Measurements from ENCODE around the gene DPRX. TPM values are rescaled to one million over a fixed set of nuclear protein-coding genes. Genes with fewer than 3 reads are reported as not detected.
A peak's percentile ranks its signal among the peaks of the same experiment; 100 is the strongest.

DPRX gene
- total RNA-seq, 1 donor, result not detected

- no peak for TF ChIP-seq CTCF (IDR thresholded peaks at IDR 0.05; ENCODE audit: insufficient read depth, low read depth, low read length)
- peak overlapping the region; percentile 43 for H3K4me3 ChIP-seq (ENCODE audit: low read depth, low read length)
- DNase-seq (ENCODE audit: low read depth), result no peak
Measured at GRCh38 chr19:53652476-53652875, 20.7 kb downstream of the DPRX start.

- no peak for TF ChIP-seq CTCF (IDR thresholded peaks at IDR 0.05; ENCODE audit: insufficient read depth, low read depth, low read length)
- H3K4me3 ChIP-seq (ENCODE audit: low read depth, low read length), result no peak overlapping the region
- no peak for DNase-seq (ENCODE audit: low read depth)
Measured at GRCh38 chr19:53655042-53655665, 23.4 kb downstream of the DPRX start.

GRCh38 chr19:53657330-53657729, 25.5 kb downstream of the DPRX start:
- H3K4me3 ChIP-seq (ENCODE audit: low read depth, low read length), result no peak overlapping the region
- DNase-seq (ENCODE audit: low read depth), result no peak
- TF ChIP-seq CTCF (IDR thresholded peaks at IDR 0.05; ENCODE audit: insufficient read depth, low read depth, low read length), result no peak

GRCh38 chr19:53657778-53658177, 26.0 kb downstream of the DPRX start:
- no peak for TF ChIP-seq CTCF (IDR thresholded peaks at IDR 0.05; ENCODE audit: insufficient read depth, low read depth, low read length)
- DNase-seq (ENCODE audit: low read depth), result no peak
- H3K4me3 ChIP-seq (ENCODE audit: low read depth, low read length), result no peak overlapping the region

GRCh38 chr19:53659292-53659691, 27.5 kb downstream of the DPRX start:
- H3K4me3 ChIP-seq (ENCODE audit: low read depth, low read length), result no peak overlapping the region
- peak; percentile 91 for DNase-seq (ENCODE audit: low read depth)
- TF ChIP-seq CTCF (IDR thresholded peaks at IDR 0.05; ENCODE audit: insufficient read depth, low read depth, low read length), result peak; percentile 56

GRCh38 chr19:53660584-53660983, 28.8 kb downstream of the DPRX start:
- TF ChIP-seq CTCF (IDR thresholded peaks at IDR 0.05; ENCODE audit: insufficient read depth, low read depth, low read length), result no peak
- DNase-seq (ENCODE audit: low read depth), result no peak
- H3K4me3 ChIP-seq (ENCODE audit: low read depth, low read length), result no peak overlapping the region

GRCh38 chr19:53662209-53662608, 30.4 kb downstream of the DPRX start:
- no peak for DNase-seq (ENCODE audit: low read depth)
- H3K4me3 ChIP-seq (ENCODE audit: low read depth, low read length), result no peak overlapping the region
- TF ChIP-seq CTCF (IDR thresholded peaks at IDR 0.05; ENCODE audit: insufficient read depth, low read depth, low read length), result no peak

All from fibroblast of villous mesenchyme (primary cell).